Adipose tissue (tissue), 3 donors: ENCODE results near the gene KRTAP5-11. TPM values are rescaled to one million over a fixed set of nuclear protein-coding genes. Genes with fewer than 3 reads are reported as not detected.
"Not testable (repeated sequence)": the region's sequence is repeated elsewhere in the genome, so short reads cannot be mapped to it uniquely, and the experiment has no call there.

Experiments used
- H3K27ac ChIP-seq: one replicate; pipeline ENCODE4 v1.5.1; 2013; ENCODE audit warnings: low read depth, low read length
- WGBS, 3 donors: extraction: QIAGEN DNeasy Blood & Tissue Kit; methylation state at CpG; one replicate each; pipeline ENCODE4 v1.1.7; 2013; 5-methylcytosine and 5-hydroxymethylcytosine counted together
- polyA plus RNA-seq, 3 donors: library from polyadenylated mRNA; stranded (reverse); fragments of 200-250 nt; gene quantifications; one replicate each; pipeline ENCODE4 v1.2.3, GENCODE V29; 2013
- donor health status: healthy with polysubstance abuse.
- donor health status: Bipolar disorder and iron deficiency.
- donor health status: healthy.

The KRTAP5-11 gene
- polyA plus RNA-seq, 3 donors, result not detected

DNA sequence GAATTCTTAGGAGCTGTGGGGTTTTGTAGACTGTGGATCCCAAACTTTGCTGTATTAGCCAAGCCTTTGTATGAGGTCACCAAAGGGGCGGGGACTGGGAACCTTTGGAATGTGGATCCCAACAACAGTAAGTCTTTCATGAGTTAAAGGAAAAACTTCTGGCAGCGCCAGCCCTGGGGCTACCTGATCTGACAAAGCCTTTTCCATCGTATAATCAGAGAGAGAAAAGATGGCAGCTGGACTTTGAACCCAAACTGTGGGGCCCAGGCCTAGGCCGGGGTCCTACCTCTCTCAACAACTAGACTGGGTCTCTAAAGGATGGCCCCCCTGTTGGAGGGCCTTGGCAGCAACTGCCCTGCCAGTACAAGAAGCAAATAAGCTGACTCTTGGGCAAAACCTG, 5.6 kb upstream of the KRTAP5-11 start:
- 27 to 67% (median 60%) methylated on average over 4 of the region's 4 CpGs for WGBS, 3 donors
- not testable (repeated sequence) for H3K27ac ChIP-seq

DNA sequence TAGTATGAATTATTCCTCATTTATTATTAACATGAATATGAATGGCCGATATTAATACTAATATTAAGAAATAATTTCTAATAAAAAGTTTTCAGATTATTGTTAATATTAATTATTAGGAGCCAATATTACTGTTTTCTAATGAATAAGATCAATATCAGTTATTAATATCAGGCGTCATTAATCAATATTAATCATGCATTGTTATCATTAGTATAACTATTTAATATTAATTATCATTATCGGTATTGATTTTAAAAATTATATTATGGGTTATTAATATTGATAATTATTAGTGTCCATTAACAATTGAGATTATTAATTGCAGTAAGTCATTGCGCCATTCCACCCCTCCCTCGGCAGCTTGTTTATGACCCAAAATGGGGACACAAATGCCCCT, 3.0 kb upstream of the KRTAP5-11 start:
- H3K27ac ChIP-seq, result not testable (repeated sequence)
- WGBS, 3 donors, result 77 to 90% (median 87%) methylated on average over 5 of the region's 5 CpGs

DNA sequence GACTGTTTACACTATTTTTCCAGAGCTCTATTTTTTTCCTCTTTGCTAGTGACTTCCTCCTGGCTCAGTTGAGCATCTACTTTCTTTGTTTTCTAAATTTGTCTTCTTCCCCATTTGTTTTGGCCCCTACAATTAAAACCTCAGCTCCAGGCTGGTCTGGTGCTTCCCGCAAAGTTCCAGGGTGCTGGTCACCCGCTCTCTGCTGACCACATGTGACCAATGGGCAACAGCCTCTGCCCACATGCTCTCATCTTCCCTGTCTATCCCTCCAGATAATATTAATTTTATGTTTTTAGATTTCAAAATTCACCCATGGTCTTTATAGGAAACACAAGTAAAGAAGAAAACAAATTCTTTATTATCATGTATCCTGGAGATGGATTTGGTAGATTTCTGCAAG, 294 bp upstream of the KRTAP5-11 start:
- WGBS, 3 donors, result 69 to 87% (median 73%) methylated on average over 2 of the region's 2 CpGs
- H3K27ac ChIP-seq, result not testable (repeated sequence)

DNA sequence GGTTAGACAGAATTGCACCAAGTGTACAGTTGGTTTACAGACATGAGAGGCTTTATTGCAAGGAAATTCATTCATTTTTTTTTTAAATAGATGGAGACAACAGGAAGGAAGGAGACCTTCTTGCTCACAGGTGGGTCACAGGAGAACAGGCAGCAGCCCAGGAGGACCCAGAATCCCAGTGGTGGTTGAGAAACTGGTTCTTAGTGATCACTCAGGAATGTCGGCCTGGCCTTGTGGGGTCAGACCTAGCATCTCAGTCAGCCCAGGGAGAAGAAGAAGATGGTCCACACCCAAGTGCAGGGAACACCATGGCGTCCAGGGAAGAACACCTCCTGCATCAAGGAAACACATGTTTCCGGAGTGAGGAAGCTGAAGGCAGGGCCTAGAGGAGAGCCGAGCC, 849 bp downstream of the KRTAP5-11 start:
- WGBS, 3 donors, result 56 to 82% (median 71%) methylated on average over 4 of the region's 4 CpGs
- no peak overlapping the region for H3K27ac ChIP-seq

- 3 to 7% (median 6%) methylated on average over 8 of the region's 8 CpGs for WGBS, 3 donors
Observed at GRCh38 chr11:71580057-71581003, 2.3 kb downstream of the KRTAP5-11 start.

GRCh38 chr11:71579513-71579912, 3.2 kb downstream of the KRTAP5-11 start:
- 66 to 71% (median 70%) methylated on average over 7 of the region's 7 CpGs for WGBS, 3 donors
- H3K27ac ChIP-seq, result not testable (repeated sequence)

More at GRCh38 chr11:71580057-71581003, 2.3 kb downstream of the KRTAP5-11 start:
- H3K27ac ChIP-seq, result no peak overlapping the region

DNA sequence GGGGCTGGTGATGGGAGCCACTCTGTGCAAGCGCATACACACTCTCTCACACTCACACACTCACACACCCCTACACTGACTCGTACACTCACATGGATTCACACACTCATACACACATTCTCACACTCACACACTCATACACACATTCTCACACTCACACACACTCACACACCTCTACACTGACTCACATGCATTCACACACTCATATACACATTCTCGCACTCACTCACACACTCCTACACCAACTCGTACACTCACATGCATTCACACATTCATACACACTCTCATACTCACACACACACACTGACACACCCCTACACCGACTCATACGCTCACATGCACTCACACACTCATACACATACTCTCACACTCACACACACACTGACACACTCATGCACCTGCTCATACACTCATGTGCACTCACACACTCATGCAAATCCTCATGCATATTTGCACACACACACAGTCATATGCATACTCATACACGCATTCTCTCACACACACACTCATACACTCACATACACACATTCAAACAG, 5.1 kb downstream of the KRTAP5-11 start:
- H3K27ac ChIP-seq, result no peak overlapping the region

GRCh38 chr11:71576688-71577465, 5.8 kb downstream of the KRTAP5-11 start:
- not testable (repeated sequence) for H3K27ac ChIP-seq
- 86 to 91% (median 91%) methylated on average over 36 to 38 of the region's 41 CpGs for WGBS, 3 donors

More for the DNA sequence above, 5.1 kb downstream of the KRTAP5-11 start:
- 92 to 93% (median 92%) methylated on average over 7 of the region's 7 CpGs for WGBS, 3 donors

- 81 to 84% (median 83%) methylated on average over 4 of the region's 4 CpGs for WGBS, 3 donors
- H3K27ac ChIP-seq, result no peak overlapping the region
Observed at GRCh38 chr11:71575723-71576424, 6.8 kb downstream of the KRTAP5-11 start.

GRCh38 chr11:71574418-71574817, 8.3 kb downstream of the KRTAP5-11 start:
- H3K27ac ChIP-seq, result no peak overlapping the region
- WGBS, 3 donors, result 70 to 86% (median 83%) methylated on average over 5 of the region's 5 CpGs

DNA sequence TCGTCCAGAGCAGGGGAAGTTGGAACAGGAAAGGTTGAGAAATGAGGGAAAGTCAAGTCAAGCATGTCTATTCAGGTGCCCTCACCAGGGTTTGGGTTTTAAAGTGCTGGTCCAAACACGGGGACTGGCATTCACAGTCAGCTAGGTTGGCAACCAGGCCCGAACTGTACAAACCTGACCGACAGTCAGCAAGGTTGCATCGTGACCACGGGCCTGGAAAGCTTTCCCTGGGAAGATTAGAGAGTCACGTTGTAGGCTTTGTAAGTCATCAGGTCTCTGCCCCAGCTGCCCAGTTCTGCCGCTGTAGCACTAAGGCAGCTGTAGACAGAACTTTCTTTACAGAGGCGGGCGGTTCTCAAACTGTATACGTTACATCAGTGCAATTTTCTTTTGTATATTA, 9.9 kb downstream of the KRTAP5-11 start:
- 85 to 87% (median 85%) methylated on average over 11 of the region's 11 CpGs for WGBS, 3 donors
- no peak overlapping the region for H3K27ac ChIP-seq

GRCh38 chr11:71571101-71571850, 11.4 kb downstream of the KRTAP5-11 start:
- WGBS, 3 donors, result 82 to 87% (median 86%) methylated on average over 34 to 36 of the region's 39 CpGs
- H3K27ac ChIP-seq, result not testable (repeated sequence)

DNA sequence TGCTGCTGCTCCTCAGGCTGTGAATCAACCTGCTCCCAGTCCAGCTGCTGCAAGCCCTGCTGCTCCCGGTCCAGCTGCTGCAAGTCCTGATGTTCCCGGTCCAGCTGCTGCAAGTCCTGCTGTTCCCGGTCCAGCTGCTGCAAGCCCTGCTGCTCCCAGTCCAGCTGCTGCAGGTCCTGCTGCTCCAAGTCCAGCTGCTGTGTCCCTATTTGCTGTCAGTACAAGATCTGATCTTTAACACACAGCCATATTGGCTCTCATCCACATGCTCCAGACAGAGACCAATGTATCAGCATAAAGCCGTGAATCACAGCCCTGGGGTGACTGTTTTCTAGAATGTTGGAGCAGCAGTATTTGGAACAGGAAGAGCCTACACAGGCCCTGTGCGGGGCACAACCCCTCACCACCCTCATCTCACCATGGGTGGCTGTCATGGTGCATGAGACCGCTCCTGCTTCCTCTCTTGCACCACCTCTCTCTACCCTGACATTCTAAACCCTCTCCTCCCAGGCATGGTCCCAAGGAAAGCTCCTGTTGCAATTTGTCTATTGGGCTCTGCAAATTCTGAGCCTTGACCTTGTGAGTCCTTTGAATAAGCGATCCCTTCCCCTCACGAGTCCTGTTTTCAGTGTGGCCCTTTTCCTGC, 13.8 kb downstream of the KRTAP5-11 start:
- H3K27ac ChIP-seq, result no peak overlapping the region
- WGBS, 3 donors, result 47 to 65% (median 60%) methylated on average over 8 of the region's 8 CpGs

GRCh38 chr11:71567633-71568032, 15.0 kb downstream of the KRTAP5-11 start:
- H3K27ac ChIP-seq, result not testable (repeated sequence)
- WGBS, 3 donors, result 69 to 82% (median 73%) methylated on average over 8 of the region's 8 CpGs

DNA sequence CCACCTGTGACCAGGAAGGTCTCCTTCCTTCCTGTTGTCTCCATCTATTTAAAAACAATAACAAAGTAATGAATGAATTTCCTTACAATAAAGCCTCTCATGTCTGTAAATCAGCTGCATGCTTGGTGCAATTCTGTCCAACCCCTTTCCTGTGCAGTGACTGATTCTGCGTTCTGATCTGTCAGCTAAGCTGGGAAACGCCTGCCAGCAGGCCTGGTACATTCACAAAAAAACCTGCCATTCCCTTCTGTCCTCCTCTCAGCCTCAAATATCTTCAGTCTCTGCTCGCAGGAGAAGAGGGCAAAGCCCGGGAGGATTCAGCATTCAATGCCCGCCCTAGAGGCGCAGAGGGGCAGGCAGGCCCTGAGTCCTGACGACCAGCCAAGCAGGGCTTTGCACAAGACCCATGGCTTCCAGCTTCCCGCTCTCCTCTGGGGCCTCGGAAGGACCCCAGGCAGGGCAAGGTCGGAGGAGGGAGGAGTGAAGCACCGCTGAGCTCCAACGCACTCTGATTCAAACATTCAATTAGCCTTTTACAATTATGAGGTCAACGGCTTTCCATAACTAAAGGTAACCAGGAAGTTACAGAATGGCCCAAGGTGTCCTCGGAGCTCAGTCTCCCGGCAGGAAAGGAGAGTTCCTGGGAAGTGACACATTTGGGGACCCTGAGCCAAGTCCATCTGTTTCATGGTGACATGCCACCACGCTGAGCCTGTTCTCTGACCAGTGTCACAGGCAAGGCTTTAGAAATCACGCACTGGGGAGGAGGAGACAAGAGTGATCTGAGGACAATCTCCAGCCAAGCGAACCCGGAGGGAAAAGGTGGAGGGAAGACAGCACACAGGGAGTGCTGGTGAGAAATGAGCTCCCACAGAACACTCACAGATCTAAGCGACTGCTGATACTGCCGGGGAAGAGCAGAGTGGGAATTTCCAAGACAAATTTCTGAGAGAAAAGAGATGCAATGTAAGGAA, 15.8 kb downstream of the KRTAP5-11 start:
- WGBS, 3 donors, result 45 to 75% (median 58%) methylated on average over 18 to 19 of the region's 21 CpGs

DNA sequence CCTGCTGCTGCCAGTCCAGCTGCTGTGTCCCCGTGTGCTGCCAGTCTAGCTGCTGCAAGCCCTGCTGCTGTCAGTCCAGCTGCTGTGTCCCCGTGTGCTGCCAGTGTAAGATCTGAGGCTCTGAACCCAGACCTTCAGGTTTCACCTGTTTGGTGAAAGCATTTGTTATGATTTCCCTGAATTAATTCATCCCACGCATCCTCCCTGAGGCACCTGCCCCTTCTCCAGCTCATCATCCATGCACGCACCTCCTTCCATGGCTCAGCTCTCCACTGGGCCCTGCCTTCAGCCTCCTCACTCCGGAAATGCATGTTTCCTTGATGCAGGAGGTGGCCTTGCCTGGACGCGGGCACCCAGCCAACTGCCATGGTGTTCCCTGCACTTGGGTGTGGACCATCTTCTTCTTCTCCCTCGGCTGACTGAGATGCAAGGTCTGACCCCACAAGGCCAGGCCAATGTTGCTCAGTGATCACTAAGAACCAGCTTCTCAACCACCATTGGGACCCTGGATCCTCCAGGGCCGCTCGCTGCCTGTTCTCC, 16.5 kb downstream of the KRTAP5-11 start:
- 67 to 81% (median 68%) methylated on average over 10 of the region's 10 CpGs for WGBS, 3 donors
- H3K27ac ChIP-seq, result no peak overlapping the region

More for the DNA sequence above, 15.8 kb downstream of the KRTAP5-11 start:
- not testable (repeated sequence) for H3K27ac ChIP-seq
